Testis (tissue), 2 donors: ENCODE measurements around the gene TTC32.

Source experiments
- POLR2A ChIP-seq: fragments of 450-650 bp; IDR thresholded peaks from one replicate; pipeline ENCODE4 v1.6.1; 2017; ENCODE audit warnings: antibody characterized with exemption, mild to moderate bottlenecking, moderate library complexity
- TF ChIP-seq, protein P1 (sequence below), 3 experiments: fragments of 450-650 bp in 2 of 3; fragments of 200-600 bp in 1 of 3; sonication (generic) in 1 of 3; IDR thresholded peaks; one replicate each; pipeline ENCODE4 v1.5.1; 2016 to 2019; ENCODE audit warnings: antibody characterized with exemption in 3 of 3, mild to moderate bottlenecking in 2 of 3, moderate library complexity in 1 of 3

DNA sequence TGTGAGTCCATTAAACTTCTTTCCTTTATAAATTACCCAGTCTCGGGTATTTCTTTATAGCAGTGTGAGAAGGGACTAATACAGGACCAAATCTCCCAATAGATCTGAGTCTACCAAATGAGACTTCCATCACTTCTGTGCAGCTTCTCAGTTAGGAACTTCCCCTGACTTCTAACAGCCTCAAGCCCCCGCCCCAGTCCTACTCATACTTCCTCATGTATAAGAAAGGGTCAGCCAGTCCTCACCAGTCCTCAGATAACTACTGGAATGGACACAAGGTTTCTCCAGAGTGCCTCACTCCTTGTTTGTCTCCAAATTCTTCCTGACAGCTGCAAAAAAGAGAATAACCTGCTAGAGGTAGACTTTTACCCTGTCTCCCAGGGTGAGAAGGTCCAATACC is 19.5 kb downstream of the TTC32 start:
- TF ChIP-seq, protein P1, sequence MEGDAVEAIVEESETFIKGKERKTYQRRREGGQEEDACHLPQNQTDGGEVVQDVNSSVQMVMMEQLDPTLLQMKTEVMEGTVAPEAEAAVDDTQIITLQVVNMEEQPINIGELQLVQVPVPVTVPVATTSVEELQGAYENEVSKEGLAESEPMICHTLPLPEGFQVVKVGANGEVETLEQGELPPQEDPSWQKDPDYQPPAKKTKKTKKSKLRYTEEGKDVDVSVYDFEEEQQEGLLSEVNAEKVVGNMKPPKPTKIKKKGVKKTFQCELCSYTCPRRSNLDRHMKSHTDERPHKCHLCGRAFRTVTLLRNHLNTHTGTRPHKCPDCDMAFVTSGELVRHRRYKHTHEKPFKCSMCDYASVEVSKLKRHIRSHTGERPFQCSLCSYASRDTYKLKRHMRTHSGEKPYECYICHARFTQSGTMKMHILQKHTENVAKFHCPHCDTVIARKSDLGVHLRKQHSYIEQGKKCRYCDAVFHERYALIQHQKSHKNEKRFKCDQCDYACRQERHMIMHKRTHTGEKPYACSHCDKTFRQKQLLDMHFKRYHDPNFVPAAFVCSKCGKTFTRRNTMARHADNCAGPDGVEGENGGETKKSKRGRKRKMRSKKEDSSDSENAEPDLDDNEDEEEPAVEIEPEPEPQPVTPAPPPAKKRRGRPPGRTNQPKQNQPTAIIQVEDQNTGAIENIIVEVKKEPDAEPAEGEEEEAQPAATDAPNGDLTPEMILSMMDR (IDR thresholded peaks at IDR 0.05) = no peak
- TF ChIP-seq POLR2A = no peak
